GM12872 (cell line): Measurements from ENCODE around the gene GHITM.

Experiments used
- TF ChIP-seq, protein P1 (sequence below): IDR thresholded peaks from 3 replicates; pipeline ENCODE4 v1.5.1; 2011; ENCODE audit warnings: low read depth, mild to moderate bottlenecking, low read length, moderate library complexity; ENCODE audit not compliant: insufficient read depth

The GHITM gene

DNA sequence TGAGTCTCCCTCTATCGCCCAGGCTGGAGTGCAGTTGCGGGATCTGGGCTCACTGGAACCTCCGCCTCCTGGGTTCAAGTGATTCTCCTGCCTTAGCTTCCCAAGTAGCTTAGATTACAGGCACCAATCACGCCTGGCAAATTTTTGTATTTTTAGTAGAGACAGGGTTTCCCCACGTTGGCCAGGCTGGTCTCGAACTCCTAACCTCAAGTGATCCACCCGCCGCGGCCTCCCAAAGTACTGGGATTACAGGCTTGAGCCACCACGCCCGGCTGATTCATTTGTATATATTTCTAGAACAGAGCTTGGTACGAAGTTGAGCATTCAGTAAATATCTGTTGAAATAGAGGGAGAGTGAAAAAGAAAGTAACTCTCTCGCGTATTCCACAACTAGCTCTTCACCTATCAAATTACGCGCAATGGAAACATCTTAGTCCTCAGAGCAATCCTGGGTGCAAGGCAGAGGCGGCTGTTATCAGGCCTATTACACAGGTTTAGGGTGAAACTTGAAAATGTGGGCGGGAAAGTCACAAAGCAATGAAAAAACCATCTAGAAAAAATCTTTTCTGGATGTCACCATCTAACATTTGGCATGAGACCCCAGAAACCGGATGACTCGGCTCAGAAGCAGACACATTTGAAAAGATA, 707 bp upstream of the GHITM start:
- TF ChIP-seq, protein P1, sequence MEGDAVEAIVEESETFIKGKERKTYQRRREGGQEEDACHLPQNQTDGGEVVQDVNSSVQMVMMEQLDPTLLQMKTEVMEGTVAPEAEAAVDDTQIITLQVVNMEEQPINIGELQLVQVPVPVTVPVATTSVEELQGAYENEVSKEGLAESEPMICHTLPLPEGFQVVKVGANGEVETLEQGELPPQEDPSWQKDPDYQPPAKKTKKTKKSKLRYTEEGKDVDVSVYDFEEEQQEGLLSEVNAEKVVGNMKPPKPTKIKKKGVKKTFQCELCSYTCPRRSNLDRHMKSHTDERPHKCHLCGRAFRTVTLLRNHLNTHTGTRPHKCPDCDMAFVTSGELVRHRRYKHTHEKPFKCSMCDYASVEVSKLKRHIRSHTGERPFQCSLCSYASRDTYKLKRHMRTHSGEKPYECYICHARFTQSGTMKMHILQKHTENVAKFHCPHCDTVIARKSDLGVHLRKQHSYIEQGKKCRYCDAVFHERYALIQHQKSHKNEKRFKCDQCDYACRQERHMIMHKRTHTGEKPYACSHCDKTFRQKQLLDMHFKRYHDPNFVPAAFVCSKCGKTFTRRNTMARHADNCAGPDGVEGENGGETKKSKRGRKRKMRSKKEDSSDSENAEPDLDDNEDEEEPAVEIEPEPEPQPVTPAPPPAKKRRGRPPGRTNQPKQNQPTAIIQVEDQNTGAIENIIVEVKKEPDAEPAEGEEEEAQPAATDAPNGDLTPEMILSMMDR, result no peak

DNA sequence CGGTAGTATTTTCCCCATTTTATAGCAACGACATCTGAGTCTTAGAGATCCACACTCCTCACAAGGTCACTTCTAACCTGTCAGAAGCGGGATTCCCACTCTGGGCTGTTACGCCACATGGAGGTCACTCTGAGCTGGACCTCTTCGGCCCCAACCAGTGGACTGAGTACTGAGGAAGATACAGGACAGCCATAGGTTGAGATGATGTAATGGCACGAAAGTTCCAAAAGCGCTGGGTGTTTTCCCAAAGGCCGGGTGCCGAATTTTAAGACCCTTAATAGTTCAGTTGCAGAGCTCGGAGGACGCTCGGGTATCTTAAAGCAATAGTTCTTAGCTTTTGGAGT, 699 bp downstream of the GHITM start:
- TF ChIP-seq, protein P1, result no peak

DNA sequence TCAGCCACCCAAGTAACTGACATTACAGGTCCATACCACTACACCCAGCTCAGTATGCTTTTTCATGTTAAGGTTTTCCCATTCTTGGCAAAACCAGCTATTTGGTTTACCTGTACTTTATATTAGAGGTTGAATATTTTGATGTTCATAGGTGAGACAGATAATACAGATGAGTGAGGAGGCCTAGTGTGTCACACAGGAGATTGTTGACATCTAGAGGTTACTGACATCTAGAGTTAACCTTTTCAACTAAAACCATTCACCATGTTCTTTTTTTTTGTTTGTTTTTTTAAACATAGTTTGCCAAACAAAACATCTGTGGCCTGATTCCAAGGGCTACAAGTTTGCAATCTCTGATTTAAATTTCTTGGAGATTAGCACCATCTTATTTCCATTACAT, 8.0 kb downstream of the GHITM start:
- TF ChIP-seq, protein P1, result no peak

DNA sequence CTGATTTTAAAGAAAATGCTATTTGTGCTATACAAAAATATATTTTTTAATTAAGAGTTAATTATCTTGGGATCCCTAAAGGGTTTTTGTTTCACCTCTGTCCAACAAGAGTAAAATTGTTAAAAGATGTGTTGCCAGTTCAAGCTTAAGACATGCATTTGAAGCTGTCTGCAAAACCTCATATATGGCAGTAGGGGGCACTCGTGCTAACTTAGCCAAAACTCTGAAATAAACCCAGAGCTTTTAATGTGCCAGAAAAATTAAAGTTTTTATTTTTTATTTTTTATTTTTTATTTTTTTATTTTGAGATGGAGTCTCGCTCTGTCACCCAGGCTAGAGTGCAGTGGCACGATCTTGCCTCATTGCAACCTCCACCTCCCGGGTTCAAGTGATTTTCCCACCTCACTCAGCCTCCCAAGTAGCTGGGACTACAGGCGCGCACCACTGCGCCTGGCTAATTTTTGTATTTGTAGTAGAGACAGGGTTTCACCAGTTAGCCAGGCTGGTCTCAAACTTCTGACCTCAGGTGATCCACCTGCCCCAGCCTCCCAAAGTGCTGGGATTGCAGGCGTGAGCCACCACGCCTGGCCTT, 8.8 kb downstream of the GHITM start:
- TF ChIP-seq, protein P1, result peak; percentile 59; the same call in 2 of the 3 replicates

DNA sequence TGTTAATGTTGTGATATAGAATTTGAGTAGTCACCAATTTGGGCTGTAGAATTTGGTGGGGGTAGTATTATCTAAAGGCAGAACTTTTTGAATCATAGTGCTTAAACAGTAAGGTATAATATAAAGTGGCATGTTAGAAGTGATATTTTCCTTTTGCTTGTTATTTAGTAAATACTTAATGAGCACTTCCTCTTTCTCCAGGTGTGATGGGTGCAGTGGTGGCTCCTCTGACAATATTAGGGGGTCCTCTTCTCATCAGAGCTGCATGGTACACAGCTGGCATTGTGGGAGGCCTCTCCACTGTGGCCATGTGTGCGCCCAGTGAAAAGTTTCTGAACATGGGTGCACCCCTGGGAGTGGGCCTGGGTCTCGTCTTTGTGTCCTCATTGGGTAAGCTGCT, 10.5 kb downstream of the GHITM start:
- TF ChIP-seq, protein P1, result no peak

DNA sequence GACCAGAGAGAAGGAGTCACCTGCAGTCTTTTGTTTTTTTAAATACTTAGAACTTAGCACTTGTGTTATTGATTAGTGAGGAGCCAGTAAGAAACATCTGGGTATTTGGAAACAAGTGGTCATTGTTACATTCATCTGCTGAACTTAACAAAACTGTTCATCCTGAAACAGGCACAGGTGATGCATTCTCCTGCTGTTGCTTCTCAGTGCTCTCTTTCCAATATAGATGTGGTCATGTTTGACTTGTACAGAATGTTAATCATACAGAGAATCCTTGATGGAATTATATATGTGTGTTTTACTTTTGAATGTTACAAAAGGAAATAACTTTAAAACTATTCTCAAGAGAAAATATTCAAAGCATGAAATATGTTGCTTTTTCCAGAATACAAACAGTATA, 13.5 kb downstream of the GHITM start:
- TF ChIP-seq, protein P1, result no peak

DNA sequence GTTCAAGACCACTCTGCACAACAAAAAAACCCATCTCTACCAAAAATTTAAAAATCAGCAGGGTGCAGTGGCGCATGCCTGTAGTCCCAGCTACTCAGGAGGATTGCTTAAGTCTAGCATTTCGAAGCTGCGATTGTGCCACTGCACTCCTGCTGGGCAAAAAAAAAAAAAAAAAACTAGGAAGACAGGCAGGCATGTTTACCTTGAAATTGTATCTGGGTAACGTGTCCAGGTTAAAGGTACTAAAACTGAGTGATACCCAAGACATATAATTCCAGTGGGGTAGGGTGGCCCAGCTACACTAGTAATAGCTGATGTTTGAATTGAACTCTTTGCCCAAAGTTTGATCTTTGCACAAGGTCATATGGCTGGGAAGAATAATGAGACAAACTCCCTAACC, 16.2 kb downstream of the GHITM start:
- TF ChIP-seq, protein P1, result no peak

DNA sequence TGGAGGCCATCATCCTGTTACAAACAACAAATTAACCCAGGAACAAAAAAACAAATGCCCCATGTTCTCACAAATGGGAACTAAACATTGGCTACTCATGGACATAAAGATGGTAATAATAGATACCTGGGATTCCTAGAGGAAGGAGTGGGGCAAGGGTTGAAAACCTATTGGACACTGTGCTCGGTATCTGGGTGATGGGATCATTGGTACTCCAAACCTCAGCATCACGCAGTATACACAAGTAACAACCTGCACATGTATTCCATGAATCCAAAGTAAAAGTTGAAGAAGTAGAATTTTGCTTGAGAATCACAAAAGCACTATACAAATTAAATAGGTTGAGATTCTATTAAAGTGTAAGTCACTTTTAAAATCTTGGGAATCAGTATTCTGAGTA, 16.7 kb downstream of the GHITM start:
- TF ChIP-seq, protein P1, result no peak
